Activated T-helper 1 cell treated with Interleukin-2 at 50 U/mL for 16 hours (primary cell): Measurements from ENCODE around the gene RABGEF1.
"Not testable (repeated sequence)": the region's sequence is repeated elsewhere in the genome, so short reads cannot be mapped to it uniquely, and the experiment has no call there.

Source experiments
- DNase-seq: peaks from one replicate; pipeline ENCODE4 v3.0.0-alpha.2; 2020; ENCODE audit warnings: low read depth

The RABGEF1 gene

GRCh38 chr7:66815186-66815875, 74.8 kb downstream of the RABGEF1 start:
- not testable (repeated sequence) for DNase-seq

- no peak for DNase-seq
Measured at GRCh38 chr7:66815951-66816350, 75.4 kb downstream of the RABGEF1 start.

GRCh38 chr7:66816658-66817057, 76.1 kb downstream of the RABGEF1 start:
- DNase-seq, result not testable (repeated sequence)

GRCh38 chr7:66817208-66817795, 76.8 kb downstream of the RABGEF1 start:
- DNase-seq, result not testable (repeated sequence)

- DNase-seq, result not testable (repeated sequence)
Measured at GRCh38 chr7:66817956-66818355, 77.4 kb downstream of the RABGEF1 start.

- no peak for DNase-seq
Measured at GRCh38 chr7:66824041-66824440, 83.5 kb downstream of the RABGEF1 start.

GRCh38 chr7:66825538-66825937, 85.0 kb downstream of the RABGEF1 start:
- not testable (repeated sequence) for DNase-seq

GRCh38 chr7:66826649-66827048, 86.1 kb downstream of the RABGEF1 start:
- DNase-seq, result no peak

- DNase-seq, result not testable (repeated sequence)
Measured at GRCh38 chr7:66830976-66831375, 90.4 kb downstream of the RABGEF1 start.

- no peak for DNase-seq
Measured at GRCh38 chr7:66832531-66833351, 92.2 kb downstream of the RABGEF1 start.

- no peak for DNase-seq
Measured at GRCh38 chr7:66837007-66837406, 96.5 kb downstream of the RABGEF1 start.

GRCh38 chr7:66837661-66838060, 97.1 kb downstream of the RABGEF1 start:
- no peak for DNase-seq

GRCh38 chr7:66839814-66840213, 99.3 kb downstream of the RABGEF1 start:
- DNase-seq, result no peak

- no peak for DNase-seq
Measured at GRCh38 chr7:66840316-66840715, 99.8 kb downstream of the RABGEF1 start.

- DNase-seq, result no peak
Measured at GRCh38 chr7:66841898-66842297, 101.4 kb downstream of the RABGEF1 start.

GRCh38 chr7:66843492-66843891, 103.0 kb downstream of the RABGEF1 start:
- not testable (repeated sequence) for DNase-seq

GRCh38 chr7:66844552-66845378, 104.2 kb downstream of the RABGEF1 start:
- peak; percentile 99 for DNase-seq

- no peak for DNase-seq
Measured at GRCh38 chr7:66845379-66846095, 105.0 kb downstream of the RABGEF1 start.

- not testable (repeated sequence) for DNase-seq
Measured at GRCh38 chr7:66846096-66846445, 105.5 kb downstream of the RABGEF1 start.

- not testable (repeated sequence) for DNase-seq
Measured at GRCh38 chr7:66847523-66847855, 107.0 kb downstream of the RABGEF1 start.
